Measurements from ENCODE around the gene CACNG8. TPM values are rescaled to one million over a fixed set of nuclear protein-coding genes. Genes with fewer than 3 reads are reported as not detected.

Gene CACNG8
- total RNA-seq, 1 experiment from 2014 or later: 17.7 TPM

GRCh38 chr19:53951947-53952346 lies 10.8 kb upstream of the CACNG8 start:
- ChIA-PET POLR2A (interaction anchor here (0.6 kb wide), 1 partner anchor 67 kb away, joined by 8 read pairs; no protein-coding TSS in a partner anchor), CTCF (interaction anchor here (1.4 kb wide), 1 partner anchor 73 kb away, joined by 3 read pairs; no protein-coding TSS in a partner anchor)
- TF ChIP-seq, protein P1, sequence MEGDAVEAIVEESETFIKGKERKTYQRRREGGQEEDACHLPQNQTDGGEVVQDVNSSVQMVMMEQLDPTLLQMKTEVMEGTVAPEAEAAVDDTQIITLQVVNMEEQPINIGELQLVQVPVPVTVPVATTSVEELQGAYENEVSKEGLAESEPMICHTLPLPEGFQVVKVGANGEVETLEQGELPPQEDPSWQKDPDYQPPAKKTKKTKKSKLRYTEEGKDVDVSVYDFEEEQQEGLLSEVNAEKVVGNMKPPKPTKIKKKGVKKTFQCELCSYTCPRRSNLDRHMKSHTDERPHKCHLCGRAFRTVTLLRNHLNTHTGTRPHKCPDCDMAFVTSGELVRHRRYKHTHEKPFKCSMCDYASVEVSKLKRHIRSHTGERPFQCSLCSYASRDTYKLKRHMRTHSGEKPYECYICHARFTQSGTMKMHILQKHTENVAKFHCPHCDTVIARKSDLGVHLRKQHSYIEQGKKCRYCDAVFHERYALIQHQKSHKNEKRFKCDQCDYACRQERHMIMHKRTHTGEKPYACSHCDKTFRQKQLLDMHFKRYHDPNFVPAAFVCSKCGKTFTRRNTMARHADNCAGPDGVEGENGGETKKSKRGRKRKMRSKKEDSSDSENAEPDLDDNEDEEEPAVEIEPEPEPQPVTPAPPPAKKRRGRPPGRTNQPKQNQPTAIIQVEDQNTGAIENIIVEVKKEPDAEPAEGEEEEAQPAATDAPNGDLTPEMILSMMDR (IDR thresholded peaks at IDR 0.05): no peak
- intact Hi-C loops (cut with micrococcal nuclease; ENCODE audit: unreplicated experiment) (no loop called here), in situ Hi-C loops (cut with HindIII; ENCODE audit: low pct_unique_long_range_greater_than_20kb, low sequenced_read_pairs) (no loop called here)
- H3K27ac ChIP-seq (ENCODE audit: low read length): no peak overlapping the region
- no peaks in the 10 kb centered on the region for H3K27me3 ChIP-seq (ENCODE audit: control insufficient read depth, insufficient read depth, low read length)
- no peaks in the 10 kb centered on the region for H3K9me3 ChIP-seq (ENCODE audit: control insufficient read depth, insufficient read depth, low read depth, low read length)
- no TSS peak for BruUV-seq (replicated peaks)
- ATAC-seq (0 out of 2 replicates have a peak, but pooled peaks have one; percentile 14), DNase-seq (ENCODE audit: low read depth, low spot score) (no peak)
- no peak overlapping the region for H3K4me3 ChIP-seq (ENCODE audit: low read depth in 2 of 2, low read length in 2 of 2)
- H3K4me1 ChIP-seq (ENCODE audit: control insufficient read depth, insufficient read depth, low read length): no peaks in the 10 kb centered on the region
- no peaks in the 10 kb centered on the region for H3K36me3 ChIP-seq (ENCODE audit: control insufficient read depth, insufficient read depth, low read length)

DNA sequence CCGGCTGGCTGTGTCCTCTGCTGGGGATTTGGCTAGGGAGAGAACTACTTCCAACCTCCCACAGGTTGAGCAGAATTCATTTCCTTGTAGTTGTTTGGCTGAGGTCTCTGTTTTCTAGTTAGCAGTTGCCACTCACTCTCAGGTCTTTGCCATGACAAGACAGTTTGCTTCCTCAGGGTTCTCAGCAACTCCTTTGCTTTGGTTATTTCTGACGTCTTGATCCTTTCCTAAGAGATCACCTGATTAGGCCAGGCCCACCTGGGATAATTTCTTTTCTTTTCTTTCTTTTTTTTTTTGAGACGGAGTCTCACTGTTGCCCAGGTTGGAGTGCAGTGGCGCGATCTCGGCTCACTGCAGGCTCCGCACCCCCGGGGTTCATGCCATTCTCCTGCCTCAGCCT lies 9.4 kb upstream of the CACNG8 start:
- DNase-seq (ENCODE audit: low read depth, low spot score) (no peak), ATAC-seq (no peak)
- Histone ChIP-seq H3K4me1 (ENCODE audit: control insufficient read depth, insufficient read depth, low read length) (no peaks in the 10 kb centered on the region; the same call in 1 of the 2 replicates), H3K36me3 (ENCODE audit: control insufficient read depth, insufficient read depth, low read length) (no peaks in the 10 kb centered on the region), H3K27ac (ENCODE audit: low read length) (no peak overlapping the region), H3K4me3 (ENCODE audit: low read depth in 2 of 2, low read length in 2 of 2) (no peak overlapping the region), H3K9me3 (ENCODE audit: control insufficient read depth, insufficient read depth, low read depth, low read length) (no peaks in the 10 kb centered on the region), H3K27me3 (ENCODE audit: control insufficient read depth, insufficient read depth, low read length) (no peaks in the 10 kb centered on the region)
- intact Hi-C loops (cut with micrococcal nuclease; ENCODE audit: unreplicated experiment) (no loop called here), in situ Hi-C loops (cut with HindIII; ENCODE audit: low pct_unique_long_range_greater_than_20kb, low sequenced_read_pairs) (no loop called here)
- no TSS peak for BruUV-seq (replicated peaks)
- CTCF ChIA-PET: no interaction called here
- POLR2A ChIA-PET: no interaction called here
- no peak for TF ChIP-seq TCF7L2 (IDR thresholded peaks at IDR 0.05; ENCODE audit: low read depth, low read length)
- TF ChIP-seq, protein P1 (IDR thresholded peaks at IDR 0.05): no peak
- TF ChIP-seq SIN3A (IDR thresholded peaks at IDR 0.05; ENCODE audit: borderline replicate concordance, insufficient read depth, low read depth, low read length): no peak
- TF ChIP-seq REST (IDR thresholded peaks at IDR 0.05; ENCODE audit: insufficient read depth in 1 of 2, low read depth in 2 of 2, low read length in 1 of 2): no peak
- no peak for TF ChIP-seq POLR2AphosphoS5 (IDR thresholded peaks at IDR 0.05; ENCODE audit: low read depth, low read length)

Data from Panc1 (cell line).